ENCODE data around the gene PCDHGC4. TPM values are rescaled to one million over a fixed set of nuclear protein-coding genes. Genes with fewer than 3 reads are reported as not detected.

The PCDHGC4 gene
- total and polyA plus RNA-seq, 2 of the 8 experiments (the other 6 are each of a cell fraction or from before 2014, with no cell fraction given) = 2.1 to 2.4 TPM

DNA sequence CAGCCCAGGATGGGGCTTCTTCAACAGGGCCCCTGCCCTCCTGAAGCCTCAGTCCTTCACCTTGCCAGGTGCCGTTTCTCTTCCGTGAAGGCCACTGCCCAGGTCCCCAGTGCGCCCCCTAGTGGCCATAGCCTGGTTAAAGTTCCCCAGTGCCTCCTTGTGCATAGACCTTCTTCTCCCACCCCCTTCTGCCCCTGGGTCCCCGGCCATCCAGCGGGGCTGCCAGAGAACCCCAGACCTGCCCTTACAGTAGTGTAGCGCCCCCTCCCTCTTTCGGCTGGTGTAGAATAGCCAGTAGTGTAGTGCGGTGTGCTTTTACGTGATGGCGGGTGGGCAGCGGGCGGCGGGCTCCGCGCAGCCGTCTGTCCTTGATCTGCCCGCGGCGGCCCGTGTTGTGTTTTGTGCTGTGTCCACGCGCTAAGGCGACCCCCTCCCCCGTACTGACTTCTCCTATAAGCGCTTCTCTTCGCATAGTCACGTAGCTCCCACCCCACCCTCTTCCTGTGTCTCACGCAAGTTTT lies 27.6 kb downstream of the PCDHGC4 start (continued):
- TF ChIP-seq KDM5A (IDR thresholded peaks at IDR 0.05; ENCODE audit: low read length) = no peak
- TF ChIP-seq, protein P1, sequence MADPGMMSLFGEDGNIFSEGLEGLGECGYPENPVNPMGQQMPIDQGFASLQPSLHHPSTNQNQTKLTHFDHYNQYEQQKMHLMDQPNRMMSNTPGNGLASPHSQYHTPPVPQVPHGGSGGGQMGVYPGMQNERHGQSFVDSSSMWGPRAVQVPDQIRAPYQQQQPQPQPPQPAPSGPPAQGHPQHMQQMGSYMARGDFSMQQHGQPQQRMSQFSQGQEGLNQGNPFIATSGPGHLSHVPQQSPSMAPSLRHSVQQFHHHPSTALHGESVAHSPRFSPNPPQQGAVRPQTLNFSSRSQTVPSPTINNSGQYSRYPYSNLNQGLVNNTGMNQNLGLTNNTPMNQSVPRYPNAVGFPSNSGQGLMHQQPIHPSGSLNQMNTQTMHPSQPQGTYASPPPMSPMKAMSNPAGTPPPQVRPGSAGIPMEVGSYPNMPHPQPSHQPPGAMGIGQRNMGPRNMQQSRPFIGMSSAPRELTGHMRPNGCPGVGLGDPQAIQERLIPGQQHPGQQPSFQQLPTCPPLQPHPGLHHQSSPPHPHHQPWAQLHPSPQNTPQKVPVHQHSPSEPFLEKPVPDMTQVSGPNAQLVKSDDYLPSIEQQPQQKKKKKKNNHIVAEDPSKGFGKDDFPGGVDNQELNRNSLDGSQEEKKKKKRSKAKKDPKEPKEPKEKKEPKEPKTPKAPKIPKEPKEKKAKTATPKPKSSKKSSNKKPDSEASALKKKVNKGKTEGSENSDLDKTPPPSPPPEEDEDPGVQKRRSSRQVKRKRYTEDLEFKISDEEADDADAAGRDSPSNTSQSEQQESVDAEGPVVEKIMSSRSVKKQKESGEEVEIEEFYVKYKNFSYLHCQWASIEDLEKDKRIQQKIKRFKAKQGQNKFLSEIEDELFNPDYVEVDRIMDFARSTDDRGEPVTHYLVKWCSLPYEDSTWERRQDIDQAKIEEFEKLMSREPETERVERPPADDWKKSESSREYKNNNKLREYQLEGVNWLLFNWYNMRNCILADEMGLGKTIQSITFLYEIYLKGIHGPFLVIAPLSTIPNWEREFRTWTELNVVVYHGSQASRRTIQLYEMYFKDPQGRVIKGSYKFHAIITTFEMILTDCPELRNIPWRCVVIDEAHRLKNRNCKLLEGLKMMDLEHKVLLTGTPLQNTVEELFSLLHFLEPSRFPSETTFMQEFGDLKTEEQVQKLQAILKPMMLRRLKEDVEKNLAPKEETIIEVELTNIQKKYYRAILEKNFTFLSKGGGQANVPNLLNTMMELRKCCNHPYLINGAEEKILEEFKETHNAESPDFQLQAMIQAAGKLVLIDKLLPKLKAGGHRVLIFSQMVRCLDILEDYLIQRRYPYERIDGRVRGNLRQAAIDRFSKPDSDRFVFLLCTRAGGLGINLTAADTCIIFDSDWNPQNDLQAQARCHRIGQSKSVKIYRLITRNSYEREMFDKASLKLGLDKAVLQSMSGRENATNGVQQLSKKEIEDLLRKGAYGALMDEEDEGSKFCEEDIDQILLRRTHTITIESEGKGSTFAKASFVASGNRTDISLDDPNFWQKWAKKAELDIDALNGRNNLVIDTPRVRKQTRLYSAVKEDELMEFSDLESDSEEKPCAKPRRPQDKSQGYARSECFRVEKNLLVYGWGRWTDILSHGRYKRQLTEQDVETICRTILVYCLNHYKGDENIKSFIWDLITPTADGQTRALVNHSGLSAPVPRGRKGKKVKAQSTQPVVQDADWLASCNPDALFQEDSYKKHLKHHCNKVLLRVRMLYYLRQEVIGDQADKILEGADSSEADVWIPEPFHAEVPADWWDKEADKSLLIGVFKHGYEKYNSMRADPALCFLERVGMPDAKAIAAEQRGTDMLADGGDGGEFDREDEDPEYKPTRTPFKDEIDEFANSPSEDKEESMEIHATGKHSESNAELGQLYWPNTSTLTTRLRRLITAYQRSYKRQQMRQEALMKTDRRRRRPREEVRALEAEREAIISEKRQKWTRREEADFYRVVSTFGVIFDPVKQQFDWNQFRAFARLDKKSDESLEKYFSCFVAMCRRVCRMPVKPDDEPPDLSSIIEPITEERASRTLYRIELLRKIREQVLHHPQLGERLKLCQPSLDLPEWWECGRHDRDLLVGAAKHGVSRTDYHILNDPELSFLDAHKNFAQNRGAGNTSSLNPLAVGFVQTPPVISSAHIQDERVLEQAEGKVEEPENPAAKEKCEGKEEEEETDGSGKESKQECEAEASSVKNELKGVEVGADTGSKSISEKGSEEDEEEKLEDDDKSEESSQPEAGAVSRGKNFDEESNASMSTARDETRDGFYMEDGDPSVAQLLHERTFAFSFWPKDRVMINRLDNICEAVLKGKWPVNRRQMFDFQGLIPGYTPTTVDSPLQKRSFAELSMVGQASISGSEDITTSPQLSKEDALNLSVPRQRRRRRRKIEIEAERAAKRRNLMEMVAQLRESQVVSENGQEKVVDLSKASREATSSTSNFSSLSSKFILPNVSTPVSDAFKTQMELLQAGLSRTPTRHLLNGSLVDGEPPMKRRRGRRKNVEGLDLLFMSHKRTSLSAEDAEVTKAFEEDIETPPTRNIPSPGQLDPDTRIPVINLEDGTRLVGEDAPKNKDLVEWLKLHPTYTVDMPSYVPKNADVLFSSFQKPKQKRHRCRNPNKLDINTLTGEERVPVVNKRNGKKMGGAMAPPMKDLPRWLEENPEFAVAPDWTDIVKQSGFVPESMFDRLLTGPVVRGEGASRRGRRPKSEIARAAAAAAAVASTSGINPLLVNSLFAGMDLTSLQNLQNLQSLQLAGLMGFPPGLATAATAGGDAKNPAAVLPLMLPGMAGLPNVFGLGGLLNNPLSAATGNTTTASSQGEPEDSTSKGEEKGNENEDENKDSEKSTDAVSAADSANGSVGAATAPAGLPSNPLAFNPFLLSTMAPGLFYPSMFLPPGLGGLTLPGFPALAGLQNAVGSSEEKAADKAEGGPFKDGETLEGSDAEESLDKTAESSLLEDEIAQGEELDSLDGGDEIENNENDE (IDR thresholded peaks at IDR 0.05; ENCODE audit: insufficient replicate concordance, low read length) = no peak
- no peak for TF ChIP-seq EGR1 (IDR thresholded peaks at IDR 0.05; ENCODE audit: borderline replicate concordance, low read depth, low read length)
- TF ChIP-seq ASH2L (IDR thresholded peaks at IDR 0.05; ENCODE audit: low read length) = peak; percentile 13
- TF ChIP-seq TCF12 (IDR thresholded peaks at IDR 0.05; ENCODE audit: low read depth, low read length) = no peak
- no peak for TF ChIP-seq TAF1 (IDR thresholded peaks at IDR 0.05; ENCODE audit: low read depth, low read length)
- no peak for TF ChIP-seq SRF (IDR thresholded peaks at IDR 0.05; ENCODE audit: low read depth, low read length)
- peak; percentile 80 to 86 for TF ChIP-seq RAD21 (IDR thresholded peaks at IDR 0.05 in 1 of 2, conservative IDR thresholded peaks at IDR 0.05 in 1 of 2; ENCODE audit: low read depth in 2 of 2, low read length in 2 of 2)
- no peak for TF ChIP-seq NANOG (IDR thresholded peaks at IDR 0.05; ENCODE audit: insufficient read depth, low read depth, low read length, poor library complexity, severe bottlenecking)
- no peak for TF ChIP-seq CEBPB (IDR thresholded peaks at IDR 0.05; ENCODE audit: low read depth, low read length)
- TF ChIP-seq SP4 (IDR thresholded peaks at IDR 0.05; ENCODE audit: low read length) = no peak
- peak; percentile 35; the same call in 1 of the 2 replicates for TF ChIP-seq POLR2AphosphoS5 (IDR thresholded peaks at IDR 0.05; ENCODE audit: low read depth, low read length)
